H1 (cell line): ENCODE measurements around the gene TRDN. TPM values are rescaled to one million over a fixed set of nuclear protein-coding genes. Genes with fewer than 3 reads are reported as not detected.

ENCODE experiments used
- CTCF ChIA-PET: fragments of 300-600 bp; sonication (Branson Sonifier 250); formaldehyde crosslinking; loops from one replicate; lab custom pipeline; 2021; ENCODE audit not compliant: partially characterized antibody; lab: Charles Lee
- POLR2A ChIA-PET: fragments of 300-600 bp; sonication (Branson Sonifier 250); formaldehyde crosslinking; loops from one replicate; lab custom pipeline; 2021; ENCODE audit warnings: inconsistent platforms; ENCODE audit not compliant: partially characterized antibody; lab: Charles Lee
- DNase-seq, 2 experiments: peaks; one replicate each; pipeline versions ENCODE4 v3.0.0 to v3.0.0-alpha.2; 2010 to 2022; ENCODE audit warnings: low spot score in 2 of 2, low read depth in 1 of 2, mixed read lengths in 1 of 2
- FAIRE-seq: peaks from 2 replicates; lab custom pipeline; 2011; peaks lifted over from hg19 to GRCh38; lab: Jason Lieb, UNC
- H2AFZ ChIP-seq: 2 replicates; pipeline ENCODE4 v1.8.1; 2012; ENCODE audit warnings: low read length, inconsistent platforms
- H2AK5ac ChIP-seq: 2 replicates; pipeline ENCODE4 v1.6.1; 2013; ENCODE audit warnings: low read depth, low read length
- H2BK120ac ChIP-seq: replicated peaks from 2 replicates; pipeline ENCODE3; 2013; ENCODE audit warnings: low read depth, low read length, inconsistent platforms
- H2BK12ac ChIP-seq: 2 replicates; pipeline ENCODE4 v1.6.1; 2013; ENCODE audit warnings: low read depth, low read length
- H2BK15ac ChIP-seq: 2 replicates; pipeline ENCODE4 v1.6.1; 2013; ENCODE audit warnings: low read length
- H2BK20ac ChIP-seq: 2 replicates; pipeline ENCODE4 v1.6.1; 2013; ENCODE audit warnings: low read length
- H2BK5ac ChIP-seq: 2 replicates; pipeline ENCODE4 v1.6.1; 2013; ENCODE audit warnings: low read depth, low read length
- H3K14ac ChIP-seq: 2 replicates; pipeline ENCODE4 v1.6.1; 2013; ENCODE audit warnings: inconsistent platforms; ENCODE audit not compliant: insufficient read length
- H3K18ac ChIP-seq: 2 replicates; pipeline ENCODE4 v1.6.1; 2013; ENCODE audit warnings: low read length; ENCODE audit errors: extremely low read depth
- H3K23ac ChIP-seq: 2 replicates; pipeline ENCODE4 v1.6.1; 2013; ENCODE audit warnings: inconsistent platforms; ENCODE audit not compliant: insufficient read length
- H3K23me2 ChIP-seq: 2 replicates; pipeline ENCODE4 v1.6.1; 2013; ENCODE audit warnings: low read depth, low read length
- H3K27ac ChIP-seq: 2 replicates; pipeline ENCODE4 v1.6.1; 2011; ENCODE audit warnings: low read depth, low read length, inconsistent platforms
- H3K27me3 ChIP-seq, 4 experiments: replicated peaks in 1 of 4; 1 replicate in 1 of 4; 2 replicates in 3 of 4; pipeline versions ENCODE4 v1.6.1 to v1.8.1; 2011 to 2013; ENCODE audit warnings: low read length in 3 of 4, mild to moderate bottlenecking in 3 of 4, inconsistent platforms in 2 of 4, mixed read lengths in 2 of 4, moderate library complexity in 1 of 4; ENCODE audit not compliant: control insufficient read depth in 3 of 4, insufficient read depth in 3 of 4; ENCODE audit errors: extremely low read depth in 1 of 4
- H3K36me3 ChIP-seq, 4 experiments: 2 replicates each; pipeline versions ENCODE4 v1.6.1 to v1.8.1; 2011 to 2013; ENCODE audit warnings: mild to moderate bottlenecking in 4 of 4, low read length in 3 of 4, moderate library complexity in 2 of 4, control low read depth in 1 of 4, inconsistent platforms in 1 of 4; ENCODE audit not compliant: insufficient read depth in 4 of 4, control insufficient read depth in 2 of 4
- H3K4ac ChIP-seq: replicated peaks from 2 replicates; pipeline ENCODE3; 2013; ENCODE audit warnings: low read length, low read depth, mixed read lengths, inconsistent platforms; ENCODE audit not compliant: insufficient read length
- H3K4me1 ChIP-seq, 4 experiments: replicated peaks in 1 of 4; 1 replicate in 1 of 4; 2 replicates in 3 of 4; pipeline versions ENCODE4 v1.6.1 to v1.8.1; 2011 to 2013; ENCODE audit warnings: low read length in 3 of 4, inconsistent platforms in 2 of 4, mixed read lengths in 1 of 4; ENCODE audit not compliant: insufficient read depth in 4 of 4, control insufficient read depth in 3 of 4
- H3K4me2 ChIP-seq, 2 experiments: 2 replicates each; pipeline versions ENCODE4 v1.6.1 to v1.8.1; 2011 to 2013; ENCODE audit warnings: low read depth in 2 of 2, low read length in 2 of 2, control low read depth in 1 of 2, inconsistent platforms in 1 of 2, mild to moderate bottlenecking in 1 of 2; ENCODE audit not compliant: insufficient read depth in 1 of 2
- H3K4me3 ChIP-seq, 4 experiments: fragments of 200-600, 300-600 bp in 1 of 4; sonication (generic), shearing (Covaris generic), sonication (Bioruptor Twin) in 1 of 4; 2 replicates each; pipeline versions ENCODE4 v1.5.1 to v1.8.1; 2011 to 2016; ENCODE audit warnings: low read length in 4 of 4, low read depth in 3 of 4, control low read depth in 2 of 4, inconsistent platforms in 2 of 4, mild to moderate bottlenecking in 2 of 4, mixed read lengths in 1 of 4, moderate library complexity in 1 of 4; ENCODE audit not compliant: insufficient read depth in 2 of 4; ENCODE audit errors: extremely low read depth in 1 of 4
- H3K56ac ChIP-seq: replicated peaks from 2 replicates; pipeline ENCODE3; 2013; ENCODE audit warnings: low read depth, mild to moderate bottlenecking, mixed read lengths, low read length, inconsistent platforms; ENCODE audit not compliant: insufficient read length
- H3K79me1 ChIP-seq: 2 replicates; pipeline ENCODE4 v1.6.1; 2013; ENCODE audit warnings: low read depth, low read length, control low read depth
- H3K79me2 ChIP-seq, 2 experiments: 2 replicates each; pipeline versions ENCODE4 v1.6.1 to v1.8.1; 2012 to 2013; ENCODE audit warnings: low read length in 2 of 2, mild to moderate bottlenecking in 2 of 2, inconsistent platforms in 1 of 2; ENCODE audit not compliant: insufficient read depth in 2 of 2, control insufficient read depth in 1 of 2
- H3K9ac ChIP-seq, 4 experiments: replicated peaks in 1 of 4; 1 replicate in 1 of 4; 2 replicates in 3 of 4; pipeline versions ENCODE4 v1.6.1 to v1.8.1; 2011 to 2013; ENCODE audit warnings: low read depth in 3 of 4, low read length in 3 of 4, control low read depth in 2 of 4, mild to moderate bottlenecking in 2 of 4, moderate library complexity in 2 of 4, inconsistent platforms in 1 of 4; ENCODE audit errors: extremely low read depth in 1 of 4
- H3K9me3 ChIP-seq, 2 experiments: 2 replicates each; pipeline versions ENCODE4 v1.6.1 to v1.8.1; 2012 to 2013; ENCODE audit warnings: mild to moderate bottlenecking in 2 of 2, moderate library complexity in 2 of 2, control low read depth in 1 of 2, inconsistent platforms in 1 of 2, low read depth in 1 of 2, low read length in 1 of 2, mixed read lengths in 1 of 2; ENCODE audit not compliant: insufficient read depth in 2 of 2
- H4K20me1 ChIP-seq, 2 experiments: replicated peaks in 1 of 2; 2 replicates each; pipeline versions ENCODE3 to v1.8.1; 2011 to 2013; ENCODE audit warnings: inconsistent platforms in 2 of 2, low read length in 2 of 2, mild to moderate bottlenecking in 1 of 2; ENCODE audit not compliant: insufficient read depth in 2 of 2, control insufficient read depth in 1 of 2
- H4K5ac ChIP-seq: 2 replicates; pipeline ENCODE4 v1.6.1; 2013; ENCODE audit warnings: low read length, low read depth, mixed read lengths, inconsistent platforms; ENCODE audit not compliant: insufficient read length
- H4K8ac ChIP-seq: 2 replicates; pipeline ENCODE4 v1.8.0; 2013; ENCODE audit warnings: mild to moderate bottlenecking, moderate library complexity, low read length, inconsistent platforms; ENCODE audit not compliant: insufficient read depth; ENCODE audit errors: extremely low read depth
- H4K91ac ChIP-seq: replicated peaks from 2 replicates; pipeline ENCODE3; 2013; ENCODE audit warnings: low read length, mixed read lengths, inconsistent platforms; ENCODE audit not compliant: insufficient read length
- ASH2L ChIP-seq: fragments of 200-600, 300-600 bp; sonication (generic); IDR thresholded peaks from one replicate; pipeline ENCODE4 v1.7.1; 2017; ENCODE audit warnings: low read length
- BCL11A ChIP-seq, 2 experiments: IDR thresholded peaks; one replicate each; pipeline ENCODE4 v1.6.1; 2011; ENCODE audit warnings: low read depth in 2 of 2, low read length in 2 of 2, mild to moderate bottlenecking in 2 of 2
- GABPA ChIP-seq: IDR thresholded peaks from 2 replicates; pipeline ENCODE4 v1.6.1; 2011; ENCODE audit warnings: mild to moderate bottlenecking, low read length, moderate library complexity, borderline replicate concordance; ENCODE audit not compliant: insufficient read depth
- HDAC2 ChIP-seq, 2 experiments: fragments of 300-600 bp in 1 of 2; sonication (generic) in 1 of 2; IDR thresholded peaks; 2 replicates each; pipeline ENCODE4 v1.6.1; 2011 to 2012; ENCODE audit warnings: low read depth in 2 of 2, low read length in 2 of 2, mild to moderate bottlenecking in 2 of 2, moderate library complexity in 2 of 2, borderline replicate concordance in 1 of 2, inconsistent platforms in 1 of 2
- MAFK ChIP-seq: IDR thresholded peaks from 2 replicates; pipeline ENCODE4 v1.6.1; 2012; ENCODE audit warnings: low read depth, mild to moderate bottlenecking, improper control_type of control experiment, low read length
- NANOG ChIP-seq: IDR thresholded peaks from 2 replicates; pipeline ENCODE4 v1.6.1; 2011; ENCODE audit warnings: low read length, low read depth, mild to moderate bottlenecking, inconsistent platforms; ENCODE audit not compliant: insufficient read depth, poor library complexity, severe bottlenecking
- POLR2AphosphoS5 ChIP-seq: IDR thresholded peaks from 2 replicates; pipeline ENCODE4 v1.6.1; 2011; ENCODE audit warnings: low read depth, low read length
- TAF1 ChIP-seq: IDR thresholded peaks from 2 replicates; pipeline ENCODE4 v1.6.1; 2011; ENCODE audit warnings: mild to moderate bottlenecking, low read depth, low read length
- TAF7 ChIP-seq: optimal IDR thresholded peaks from 2 replicates; pipeline ENCODE3; 2011; ENCODE audit warnings: low read depth, mild to moderate bottlenecking, inconsistent platforms, low read length, moderate library complexity, borderline replicate concordance
- YY1 ChIP-seq: IDR thresholded peaks from 2 replicates; pipeline ENCODE4 v1.6.1; 2011; ENCODE audit warnings: low read depth, mild to moderate bottlenecking, low read length
- WGBS, 2 experiments: shearing (Covaris generic) in 1 of 2; methylation state at CpG; one replicate each; pipeline versions ENCODE4 v1.1.6 to v1.1.7; 2013 to 2015; ENCODE audit warnings: low lambda C conversion rate in 2 of 2, mixed read lengths in 2 of 2, inconsistent platforms in 1 of 2, low coverage in 1 of 2, missing lambda C conversion rate in 1 of 2; ENCODE audit not compliant: insufficient replicate concordance in 2 of 2, insufficient coverage in 1 of 2, insufficient read length in 1 of 2; ENCODE audit errors: extremely low coverage in 1 of 2, missing lambda C conversion rate in 1 of 2; 5-methylcytosine and 5-hydroxymethylcytosine counted together
- polyA plus RNA-seq, 7 experiments: library from polyadenylated mRNA; depleted of rRNA in 3 of 7; stranded (reverse) in 5 of 7; unstranded in 2 of 7; fragments of >200 nt in 5 of 7; fragments of 200-250 nt in 2 of 7; gene quantifications; 1 replicate in 5 of 7; 2 replicates in 1 of 7; 4 replicates in 1 of 7; pipeline versions ENCODE4 v1.2.1 to v1.2.3, GENCODE V29; 2011 to 2013; ENCODE audit warnings: missing spikeins in 2 of 7, mixed read lengths in 2 of 7
- total RNA-seq: library from RNA; stranded (reverse); fragmentation: NEBNext Ultra II Directional; extraction: Animal tissue kit (Norgen Biotek cat#: 25700); gene quantifications from 2 replicates; pipeline ENCODE4 v1.2.1, GENCODE V29; 2021

Gene TRDN
- total and polyA plus RNA-seq, 2 of the 8 experiments (the other 6 are each of a cell fraction or from before 2014, with no cell fraction given) = 1.6 to 41.6 TPM

DNA sequence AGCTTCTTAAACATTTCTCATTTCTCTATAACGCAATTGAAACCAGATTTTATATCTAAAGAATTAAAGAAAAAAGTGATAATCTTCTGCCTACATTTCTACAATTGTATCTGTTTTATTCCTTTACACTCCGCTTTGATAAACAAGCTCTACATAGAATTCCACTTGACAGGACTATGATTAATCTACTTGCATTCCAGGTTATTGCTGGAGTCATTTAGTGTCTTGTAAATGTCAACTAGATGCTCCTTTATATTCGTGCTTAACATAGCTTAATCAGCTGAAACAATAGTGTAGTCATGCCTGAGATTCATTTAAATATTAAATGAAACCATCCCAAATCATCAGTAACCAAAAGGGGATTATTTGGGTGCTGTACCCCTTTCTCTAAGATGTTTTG lies 284.0 kb downstream of the TRDN start:
- no peak for FAIRE-seq
- H2AK5ac ChIP-seq = no peak overlapping the region

More for the DNA sequence above, 284.0 kb downstream of the TRDN start:
- no peak overlapping the region for H2AFZ ChIP-seq
- H3K18ac ChIP-seq = no peak overlapping the region
- no peak overlapping the region for H3K9ac ChIP-seq
- H3K4me2 ChIP-seq = no peak overlapping the region
- H3K79me1 ChIP-seq = no peaks in the 10 kb centered on the region
- H3K4me3 ChIP-seq = no peak overlapping the region
- no peak overlapping the region for H4K5ac ChIP-seq
- no peak overlapping the region for H2BK20ac ChIP-seq
- no peak overlapping the region for H3K56ac ChIP-seq
- CTCF ChIA-PET = interaction anchor here (0.9 kb wide), 1 partner anchor 363 kb away, joined by 3 read pairs; no protein-coding TSS in a partner anchor
- H4K20me1 ChIP-seq = no peaks in the 10 kb centered on the region
- no peaks in the 10 kb centered on the region for H3K79me2 ChIP-seq
- no peak overlapping the region for H2BK12ac ChIP-seq
- no peak overlapping the region for H3K14ac ChIP-seq
- no peak for DNase-seq
- H3K27ac ChIP-seq = no peak overlapping the region
- H2BK120ac ChIP-seq = no peak overlapping the region
- no peaks in the 10 kb centered on the region for H3K9me3 ChIP-seq
- H3K4me1 ChIP-seq = no peaks in the 10 kb centered on the region
- H3K23me2 ChIP-seq = no peaks in the 10 kb centered on the region
- TF ChIP-seq GABPA (no peak), YY1 (no peak), MAFK (no peak), NANOG (no peak), ASH2L (no peak), POLR2AphosphoS5 (no peak), BCL11A (IDR thresholded peaks at IDR 0.05; ENCODE audit: low read depth in 2 of 2, low read length in 2 of 2) (no peak), HDAC2 (IDR thresholded peaks at IDR 0.05; ENCODE audit: borderline replicate concordance in 1 of 2, low read depth in 2 of 2, low read length in 2 of 2) (no peak), TAF7 (no peak), TAF1 (no peak)
- TF ChIP-seq, all 59 proteins: peak for 0
- Histone ChIP-seq H3K23ac (no peak overlapping the region), H3K27me3 (no peaks in the 10 kb centered on the region), H4K91ac (no peak overlapping the region), H2BK5ac (no peak overlapping the region), H3K4ac (no peak overlapping the region), H3K36me3 (no peaks in the 10 kb centered on the region), H4K8ac (no peak overlapping the region), H2BK15ac (no peak overlapping the region)
- POLR2A ChIA-PET = no interaction called here
- WGBS, 2 experiments = 87% methylated on average over 3 of the region's 3 CpGs; no CpG with 5 or more reads in 1 of the 2 experiments
